ENCODE measurements around the gene SPTBN4. TPM values are rescaled to one million over a fixed set of nuclear protein-coding genes. Genes with fewer than 3 reads are reported as not detected.

SPTBN4 gene
- total RNA-seq, 1 donor from 2014 or later, result 3.4 TPM

DNA sequence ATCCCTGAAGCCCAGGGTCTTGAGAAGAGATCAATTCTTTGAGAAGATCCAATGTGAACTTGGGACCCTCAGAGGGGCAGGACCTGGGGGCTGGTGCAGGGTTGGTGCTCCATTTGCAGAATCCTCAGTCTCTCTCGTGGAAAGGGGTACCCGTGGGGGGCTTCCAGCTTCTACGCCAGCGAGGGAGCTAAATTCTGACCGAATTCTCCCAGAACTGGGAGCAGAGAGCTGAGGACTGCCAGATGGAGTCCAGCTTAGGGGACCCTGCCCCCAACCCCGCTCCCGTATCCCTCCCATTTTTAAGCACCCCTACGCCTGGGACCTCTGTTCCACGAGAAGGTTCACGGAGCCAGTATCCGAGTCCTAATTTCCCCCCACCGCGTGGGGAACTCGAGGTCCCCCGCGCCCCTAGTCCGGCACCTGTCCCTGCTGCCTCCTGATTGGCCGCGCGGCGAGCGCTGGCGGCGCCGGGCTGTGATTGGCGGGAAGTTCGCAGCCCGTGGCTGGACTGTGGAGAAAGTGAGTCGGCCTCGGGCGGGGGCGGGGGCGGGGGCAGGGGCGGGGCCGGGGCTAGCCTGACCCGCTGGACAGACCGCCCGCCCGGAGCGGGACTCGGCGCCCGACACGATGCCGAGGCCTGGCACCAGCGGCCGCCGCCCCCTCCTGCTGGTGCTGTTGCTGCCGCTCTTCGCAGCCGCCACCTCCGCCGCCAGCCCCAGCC lies 130.0 kb downstream of the SPTBN4 start:
- peaks cover 53% of the 10 kb centered on the region for H3K27me3 Mint-ChIP-seq (ENCODE audit: low read depth)
- peaks cover 2% of the 10 kb centered on the region for H3K36me3 Mint-ChIP-seq
- peak overlapping the region; percentile 64 for H3K4me3 Mint-ChIP-seq
- no peak for DNase-seq (ENCODE audit: low spot score in 2 of 2, unreplicated experiment in 2 of 2)
- peaks cover 22% of the 10 kb centered on the region for H3K4me1 Mint-ChIP-seq
- no peak for TF ChIP-seq CTCF (IDR thresholded peaks at IDR 0.05; ENCODE audit: unreplicated experiment)
- no peak overlapping the region for H3K27ac Mint-ChIP-seq
- no peaks in the 10 kb centered on the region for H3K9me3 Mint-ChIP-seq

GRCh38 chr19:40597329-40597838 lies 130.6 kb downstream of the SPTBN4 start:
- peaks cover 54% of the 10 kb centered on the region for H3K27me3 Mint-ChIP-seq (ENCODE audit: low read depth)
- peaks cover 26% of the 10 kb centered on the region for H3K4me1 Mint-ChIP-seq
- no peaks in the 10 kb centered on the region for H3K9me3 Mint-ChIP-seq
- H3K27ac Mint-ChIP-seq, result peak overlapping the region; percentile 51
- H3K4me3 Mint-ChIP-seq, result peak overlapping the region; percentile 64
- TF ChIP-seq CTCF (IDR thresholded peaks at IDR 0.05; ENCODE audit: unreplicated experiment), result no peak
- no peaks in the 10 kb centered on the region for H3K36me3 Mint-ChIP-seq
- DNase-seq (ENCODE audit: low spot score in 2 of 2, unreplicated experiment in 2 of 2), result no peak

DNA sequence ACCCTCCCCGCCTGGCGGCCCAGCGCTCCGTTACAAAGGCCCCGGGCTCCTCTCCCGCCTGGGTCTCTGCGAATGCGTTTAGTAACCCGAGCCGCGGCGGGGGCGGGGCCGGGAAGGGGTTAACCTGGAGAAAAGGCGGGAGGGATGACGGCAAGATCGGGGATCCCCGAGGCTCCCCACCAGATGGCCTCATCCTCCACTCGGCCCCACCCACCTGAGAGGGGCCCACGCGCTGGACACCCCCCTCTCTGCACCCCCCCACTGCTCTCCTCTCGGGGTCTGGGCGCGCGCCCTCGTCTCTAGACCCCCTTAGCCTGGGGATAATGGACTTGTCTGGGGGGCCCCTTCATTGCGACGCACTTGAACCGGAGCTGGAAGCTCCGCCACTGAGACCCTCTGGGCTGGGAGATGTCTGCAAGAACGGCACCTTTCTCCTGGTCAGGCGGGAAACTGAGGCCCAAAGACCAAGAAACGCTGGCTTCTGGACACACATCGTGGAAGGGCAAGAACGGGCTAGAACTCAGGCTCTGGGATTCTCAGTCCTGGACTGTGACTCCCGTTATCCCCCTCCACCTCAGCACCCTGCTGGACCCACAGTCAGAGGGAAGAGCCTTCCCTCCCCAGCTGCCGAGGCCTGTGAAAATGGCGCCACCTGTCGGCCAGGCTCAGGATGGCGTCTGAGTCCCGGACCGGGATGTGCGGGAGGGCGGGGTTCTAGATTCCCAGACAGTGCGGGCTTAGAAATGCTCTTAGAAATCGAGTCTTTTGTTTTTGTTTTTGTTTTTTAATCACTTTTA lies 131.5 kb downstream of the SPTBN4 start:
- DNase-seq (ENCODE audit: low spot score in 2 of 2, unreplicated experiment in 2 of 2), result peak; percentile 82 to 96
- peak overlapping the region; percentile 81 for H3K4me3 Mint-ChIP-seq
- TF ChIP-seq CTCF (IDR thresholded peaks at IDR 0.05; ENCODE audit: unreplicated experiment), result peak; percentile 99
- H3K36me3 Mint-ChIP-seq, result no peaks in the 10 kb centered on the region
- H3K4me1 Mint-ChIP-seq, result peaks cover 35% of the 10 kb centered on the region
- peak overlapping the region; percentile 85 for H3K27ac Mint-ChIP-seq
- no peaks in the 10 kb centered on the region for H3K9me3 Mint-ChIP-seq
- peaks cover 54% of the 10 kb centered on the region for H3K27me3 Mint-ChIP-seq (ENCODE audit: low read depth)

- TF ChIP-seq CTCF (IDR thresholded peaks at IDR 0.05; ENCODE audit: unreplicated experiment), result no peak
- peak overlapping the region; percentile 81 for H3K4me3 Mint-ChIP-seq
- H3K36me3 Mint-ChIP-seq, result no peaks in the 10 kb centered on the region
- no peak for DNase-seq (ENCODE audit: low spot score in 2 of 2, unreplicated experiment in 2 of 2)
- H3K27ac Mint-ChIP-seq, result no peak overlapping the region
- peaks cover 54% of the 10 kb centered on the region for H3K27me3 Mint-ChIP-seq (ENCODE audit: low read depth)
- H3K4me1 Mint-ChIP-seq, result peaks cover 39% of the 10 kb centered on the region
- no peaks in the 10 kb centered on the region for H3K9me3 Mint-ChIP-seq
These were observed 132.1 kb downstream of the SPTBN4 start for GRCh38 chr19:40598918-40599307.

- Mint-ChIP-seq H3K4me3 (peak overlapping the region; percentile 81), H3K4me1 (peaks cover 43% of the 10 kb centered on the region), H3K9me3 (no peaks in the 10 kb centered on the region), H3K27ac (peak overlapping the region; percentile 36), H3K27me3 (ENCODE audit: low read depth) (peaks cover 58% of the 10 kb centered on the region), H3K36me3 (no peaks in the 10 kb centered on the region)
- no peak for DNase-seq (ENCODE audit: low spot score in 2 of 2, unreplicated experiment in 2 of 2)
- no peak for TF ChIP-seq CTCF (IDR thresholded peaks at IDR 0.05; ENCODE audit: unreplicated experiment)
These were observed 132.6 kb downstream of the SPTBN4 start for GRCh38 chr19:40599331-40599901.

Data from mesothelial cell of epicardium (in vitro differentiated cells).